Middle frontal gyrus (tissue), 1 donor: ENCODE results near the gene EPB41.
"Not testable (repeated sequence)": the region's sequence is repeated elsewhere in the genome, so short reads cannot be mapped to it uniquely, and the experiment has no call there.

Experiments
- DNase-seq: peaks from one replicate; pipeline ENCODE4 v3.0.0-alpha.2; 2015; ENCODE audit warnings: low spot score; ENCODE audit errors: extremely low spot score

The EPB41 gene

DNA sequence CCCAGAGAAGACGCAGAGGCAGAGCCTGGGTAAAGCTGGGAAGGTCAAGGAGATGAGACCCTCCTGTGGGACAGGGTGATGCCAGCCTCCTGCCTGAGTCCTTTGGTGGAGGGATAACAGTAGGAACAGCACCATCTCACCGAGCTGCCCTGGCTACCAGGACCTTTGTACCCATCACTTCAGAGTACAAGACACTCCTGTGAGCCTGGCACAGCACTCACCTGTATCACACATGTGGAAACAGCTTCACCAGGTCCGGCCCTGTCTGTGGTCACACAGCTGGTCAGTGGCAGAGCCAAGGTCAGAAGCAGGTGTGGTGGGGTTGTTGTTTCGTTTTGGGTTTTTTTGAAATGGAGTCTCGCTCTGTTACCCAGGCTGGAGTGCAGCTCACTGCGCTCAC, 214.4 kb downstream of the EPB41 start:
- DNase-seq = no peak

DNA sequence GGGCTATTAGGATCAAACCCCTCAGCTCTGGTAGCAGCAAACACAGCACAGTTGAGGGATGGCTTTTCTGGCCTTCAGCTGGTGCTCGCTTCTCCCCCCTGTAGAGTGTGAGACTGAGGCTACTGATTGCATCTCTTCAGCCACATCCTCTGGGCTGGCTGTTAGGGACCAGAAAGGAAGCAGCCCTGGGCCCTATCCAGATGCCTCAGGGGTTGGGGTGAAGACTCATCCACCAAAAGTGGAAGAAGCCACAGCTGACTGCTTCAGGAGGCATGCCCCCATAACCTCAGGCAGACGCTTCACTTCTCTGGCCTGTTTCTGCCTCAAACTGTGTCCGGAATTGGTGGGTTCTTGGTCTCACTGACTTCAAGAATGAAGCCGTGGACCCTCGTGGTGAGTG, 215.5 kb downstream of the EPB41 start:
- DNase-seq = no peak

DNA sequence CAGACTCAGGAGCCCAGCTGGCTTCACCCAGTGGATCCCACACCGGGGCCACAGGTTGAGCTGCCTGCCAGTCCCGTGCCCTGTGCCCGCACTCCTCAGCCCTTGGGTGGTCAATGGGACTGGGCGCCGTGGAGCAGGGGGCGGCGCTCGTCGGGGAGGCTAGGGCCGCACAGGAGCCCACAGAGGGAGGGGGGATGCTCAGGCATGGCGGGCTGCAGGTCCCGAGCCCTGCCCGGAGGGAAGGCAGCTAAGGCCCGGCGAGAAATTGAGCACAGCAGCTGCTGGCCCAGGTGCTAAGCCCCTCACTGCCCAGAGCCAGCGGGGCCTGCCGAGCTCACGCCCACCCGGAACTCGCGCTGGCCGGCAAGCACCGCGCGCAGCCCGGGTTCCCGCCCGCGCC, 216.7 kb downstream of the EPB41 start:
- not testable (repeated sequence) for DNase-seq

DNA sequence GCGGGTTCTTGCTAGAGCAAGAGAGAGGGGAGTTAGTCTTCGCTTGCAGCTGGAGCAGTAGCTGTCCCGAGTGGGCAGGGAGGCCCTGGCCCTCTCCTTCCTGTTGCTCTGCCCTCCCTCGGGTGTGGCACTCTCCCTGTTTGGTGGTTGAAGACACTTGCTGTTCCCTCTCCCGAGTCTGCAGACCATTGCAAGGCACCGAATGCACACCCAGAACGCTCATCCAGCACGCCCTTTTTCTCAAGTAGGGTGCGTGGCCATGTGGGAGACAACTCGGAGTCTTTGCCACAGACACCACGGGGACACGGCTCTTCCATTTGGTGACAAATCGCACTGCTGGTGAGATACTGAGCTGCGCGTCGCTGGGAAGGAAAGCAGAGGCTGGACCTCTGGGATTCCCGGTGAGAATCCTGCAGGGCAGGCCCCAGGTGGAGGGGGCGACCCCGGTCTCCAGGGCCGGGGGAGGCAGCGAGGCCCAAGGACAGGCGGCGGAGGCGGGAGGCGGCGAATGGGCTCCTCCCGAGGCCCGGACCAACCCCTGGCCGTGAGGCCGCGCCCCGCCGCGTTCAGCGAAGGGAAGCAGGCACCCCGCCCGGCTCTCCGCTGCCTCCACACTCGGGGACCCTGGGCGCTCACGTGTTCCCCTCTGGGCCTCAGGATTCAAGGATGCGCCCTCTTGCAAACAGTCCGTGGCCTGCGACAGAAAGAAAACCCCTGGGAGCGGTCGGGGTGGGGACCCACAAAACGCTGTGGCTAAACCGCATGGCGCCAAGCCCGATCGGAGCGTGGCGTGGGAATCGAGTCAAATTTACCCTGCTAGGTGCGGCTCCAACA, 219.7 kb downstream of the EPB41 start:
- no peak for DNase-seq

DNA sequence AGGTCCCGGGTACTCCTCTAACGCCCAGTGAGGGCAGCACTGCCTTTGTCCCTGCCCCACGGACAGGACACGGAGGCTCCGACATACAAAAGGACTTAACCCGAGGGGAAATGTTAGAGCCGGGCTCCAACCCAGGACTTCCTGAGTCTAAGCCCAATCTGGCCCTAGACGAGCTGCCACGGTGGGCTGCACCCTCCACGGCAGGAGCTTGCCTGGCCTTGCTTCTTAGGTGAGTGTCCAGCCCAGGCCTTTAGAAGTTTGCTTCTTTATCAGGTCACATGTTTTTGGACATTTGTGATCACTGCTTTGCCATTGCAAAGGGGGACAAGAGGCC, 220.3 kb downstream of the EPB41 start:
- DNase-seq = no peak

DNA sequence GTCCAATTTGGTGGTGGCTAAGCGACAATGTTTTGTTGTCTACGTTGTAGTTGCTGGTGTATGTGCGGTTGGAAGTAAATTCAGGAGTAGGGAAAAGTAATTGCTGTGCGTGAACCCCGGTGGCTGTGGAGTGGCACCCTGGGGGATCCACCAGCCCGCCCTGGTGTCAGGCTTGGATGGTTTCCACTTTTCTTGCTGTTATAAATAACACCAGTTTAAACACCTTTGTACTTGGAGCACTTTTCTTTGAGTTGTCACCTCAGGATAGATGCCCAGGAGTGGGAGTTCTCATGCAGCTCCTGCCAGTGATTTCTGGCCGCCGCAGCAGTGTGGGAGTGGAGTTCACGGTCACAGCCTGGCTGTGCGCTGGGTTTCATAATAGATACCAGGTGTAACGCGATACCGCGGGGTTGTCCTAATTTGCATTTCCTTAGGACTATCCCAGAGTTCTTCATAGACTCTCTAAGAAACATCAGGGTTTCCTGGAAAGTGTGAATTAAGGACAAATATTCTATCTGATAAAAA, 222.1 kb downstream of the EPB41 start:
- DNase-seq = no peak

DNA sequence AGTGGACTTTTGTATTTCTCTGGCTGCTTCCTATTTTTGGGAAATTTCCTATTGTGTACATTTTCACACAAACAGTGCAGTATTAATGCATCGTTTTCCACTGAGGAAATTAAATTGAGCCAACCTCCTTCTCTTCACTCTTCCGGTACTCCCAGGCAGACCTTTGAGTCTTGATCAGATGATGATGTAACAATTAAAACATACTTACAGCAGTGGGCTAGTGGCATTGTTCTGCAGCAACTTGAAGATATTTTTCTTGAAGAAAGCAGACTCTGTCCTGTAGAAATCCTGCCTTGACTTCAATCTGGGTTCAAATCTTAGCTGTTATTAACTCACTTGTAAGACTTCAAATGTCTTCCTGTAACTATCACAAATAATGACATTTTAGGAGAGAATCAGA, 228.3 kb downstream of the EPB41 start:
- no peak for DNase-seq

DNA sequence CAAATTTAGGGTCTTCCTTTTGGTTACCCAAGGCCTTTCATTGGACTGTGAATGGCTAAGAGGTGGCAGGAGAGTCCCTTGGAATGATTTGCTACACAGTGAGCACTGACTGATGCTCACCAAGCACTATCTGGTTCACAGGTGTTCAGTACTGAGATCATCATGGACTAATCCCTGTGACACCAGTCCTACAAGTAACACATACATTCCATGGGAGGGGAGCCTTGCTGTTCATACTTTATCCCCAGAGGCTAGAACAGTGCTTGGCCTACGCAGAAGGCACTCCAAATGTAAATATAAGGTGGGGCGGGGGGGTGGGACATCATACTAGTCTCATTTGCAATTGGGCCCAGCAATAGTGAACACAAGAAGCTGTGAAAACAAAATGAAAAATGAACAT, 229.8 kb downstream of the EPB41 start:
- DNase-seq = no peak

DNA sequence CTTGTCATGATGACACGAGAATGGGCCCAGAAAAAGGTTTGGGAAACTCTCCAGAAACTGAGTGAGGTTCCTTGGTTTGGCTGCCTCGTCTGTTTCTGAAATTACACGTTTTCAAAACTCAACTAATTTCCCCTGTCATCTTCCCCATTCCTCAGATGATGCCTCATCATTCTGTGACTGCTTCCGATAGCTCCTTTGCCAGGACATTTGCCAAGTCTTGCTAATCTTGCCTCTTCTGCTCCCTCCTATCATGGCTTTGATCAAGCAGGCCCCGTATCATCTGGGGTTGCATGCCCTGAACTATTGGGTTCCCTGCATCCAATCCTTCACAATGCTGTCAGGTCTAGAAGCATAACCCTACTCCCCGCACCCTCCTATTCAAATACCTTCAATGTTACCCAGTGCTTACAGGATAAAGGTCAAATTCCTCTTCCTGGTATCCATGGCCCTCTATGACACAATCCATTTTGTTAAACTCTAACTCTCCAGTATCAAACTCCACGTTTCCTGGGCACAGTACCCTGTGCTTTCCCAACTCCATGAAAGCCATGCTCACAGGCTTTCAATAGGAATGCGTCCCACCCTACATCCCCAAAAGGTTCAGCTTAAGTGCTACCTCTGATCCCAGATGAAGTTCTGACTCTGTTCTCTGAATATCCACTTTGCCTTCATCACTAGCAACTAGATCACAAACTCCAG, 231.5 kb downstream of the EPB41 start:
- DNase-seq = no peak

DNA sequence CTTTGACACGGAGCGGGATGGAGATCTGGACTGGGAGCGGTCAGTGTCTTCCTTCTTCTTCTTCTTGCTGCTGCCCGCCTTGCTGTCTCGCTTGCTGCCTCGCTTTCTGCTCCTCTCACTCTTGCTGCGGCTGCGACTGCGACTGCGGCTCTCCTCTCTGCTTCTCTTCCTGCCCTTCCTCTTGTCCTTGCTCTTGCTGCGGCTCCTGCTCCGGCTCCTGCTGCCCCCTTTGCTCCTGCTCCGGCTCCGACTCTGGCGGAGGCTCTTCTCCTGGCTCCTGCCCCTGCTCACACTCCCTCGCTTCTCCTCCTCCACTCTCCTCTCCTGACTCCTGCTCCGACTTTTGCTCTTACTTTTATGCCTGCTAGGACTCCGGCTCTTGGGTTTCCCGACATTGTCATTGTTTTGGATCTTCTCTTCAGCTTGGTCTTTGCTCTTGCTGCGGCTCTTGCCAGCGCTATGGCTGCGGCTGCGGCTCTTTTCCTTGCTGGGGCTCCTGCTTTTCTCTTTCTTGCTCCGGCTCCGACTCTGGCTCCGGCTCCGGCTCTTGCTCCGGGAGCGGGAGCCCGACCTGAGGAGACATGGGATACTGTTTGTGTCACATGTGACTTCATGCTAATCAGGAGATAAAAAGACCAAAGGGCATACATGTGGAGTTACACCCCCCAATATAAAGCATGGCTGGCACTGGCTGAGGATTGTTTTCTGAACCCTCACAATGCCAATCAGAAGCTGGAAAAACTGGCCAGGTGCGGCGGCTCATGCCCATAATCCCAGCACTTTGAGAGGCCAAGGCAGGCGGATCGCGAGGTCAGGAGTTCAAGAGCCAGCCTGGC, 234.5 kb downstream of the EPB41 start:
- no peak for DNase-seq

DNA sequence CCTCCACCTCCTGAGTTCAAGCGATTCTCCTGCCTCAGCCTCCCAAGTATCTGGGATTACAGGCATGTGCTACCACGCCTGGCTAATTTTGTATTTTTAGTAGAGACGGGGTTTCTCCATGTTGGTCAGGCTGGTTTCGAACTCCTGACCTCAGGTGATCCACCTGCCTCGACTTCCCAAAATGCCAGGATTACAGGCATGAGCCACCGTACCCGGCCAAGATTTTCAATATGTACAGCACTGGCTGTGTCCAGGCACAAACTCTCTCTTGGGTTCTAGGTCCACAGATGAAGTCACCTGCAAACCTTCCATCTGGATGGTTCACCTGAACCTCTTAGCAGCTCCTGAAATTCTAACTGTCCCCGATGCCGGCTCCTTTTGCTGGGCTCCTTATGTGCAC, 236.0 kb downstream of the EPB41 start:
- not testable (repeated sequence) for DNase-seq

DNA sequence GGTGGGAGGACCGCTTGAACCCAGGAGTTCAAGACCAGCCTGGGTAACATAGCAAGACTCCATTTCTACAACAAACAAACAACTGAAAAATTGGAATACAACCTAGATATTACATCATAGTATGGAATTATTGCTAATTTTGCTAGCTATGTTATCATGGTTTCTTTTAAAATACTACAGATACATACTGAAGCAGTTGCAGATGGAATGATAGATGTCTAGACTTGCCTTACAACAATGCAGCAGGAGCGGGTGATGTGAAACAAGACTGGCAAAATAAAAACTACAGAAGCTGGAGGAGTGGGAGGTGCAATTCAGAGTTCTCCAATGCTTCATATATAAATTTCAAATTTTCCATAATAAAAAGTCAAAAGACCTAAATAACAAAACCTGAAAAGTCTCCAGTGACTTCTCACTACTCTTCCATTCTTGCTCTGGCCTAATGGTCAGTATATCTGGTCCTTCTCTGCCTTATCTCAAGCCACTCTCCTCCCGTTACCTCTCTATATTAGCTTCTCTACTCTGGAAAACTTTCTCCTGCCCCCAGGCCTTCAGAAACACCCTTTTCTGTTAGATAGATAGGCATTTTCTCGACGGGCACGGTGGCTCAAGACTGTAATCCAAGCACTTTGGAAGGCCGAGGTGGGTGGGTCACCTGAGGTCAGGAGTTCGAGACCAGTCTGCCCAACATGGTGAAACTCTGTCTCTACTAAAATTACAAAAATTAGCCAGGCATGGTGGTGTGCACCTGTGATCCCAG, 237.9 kb downstream of the EPB41 start:
- no peak for DNase-seq

DNA sequence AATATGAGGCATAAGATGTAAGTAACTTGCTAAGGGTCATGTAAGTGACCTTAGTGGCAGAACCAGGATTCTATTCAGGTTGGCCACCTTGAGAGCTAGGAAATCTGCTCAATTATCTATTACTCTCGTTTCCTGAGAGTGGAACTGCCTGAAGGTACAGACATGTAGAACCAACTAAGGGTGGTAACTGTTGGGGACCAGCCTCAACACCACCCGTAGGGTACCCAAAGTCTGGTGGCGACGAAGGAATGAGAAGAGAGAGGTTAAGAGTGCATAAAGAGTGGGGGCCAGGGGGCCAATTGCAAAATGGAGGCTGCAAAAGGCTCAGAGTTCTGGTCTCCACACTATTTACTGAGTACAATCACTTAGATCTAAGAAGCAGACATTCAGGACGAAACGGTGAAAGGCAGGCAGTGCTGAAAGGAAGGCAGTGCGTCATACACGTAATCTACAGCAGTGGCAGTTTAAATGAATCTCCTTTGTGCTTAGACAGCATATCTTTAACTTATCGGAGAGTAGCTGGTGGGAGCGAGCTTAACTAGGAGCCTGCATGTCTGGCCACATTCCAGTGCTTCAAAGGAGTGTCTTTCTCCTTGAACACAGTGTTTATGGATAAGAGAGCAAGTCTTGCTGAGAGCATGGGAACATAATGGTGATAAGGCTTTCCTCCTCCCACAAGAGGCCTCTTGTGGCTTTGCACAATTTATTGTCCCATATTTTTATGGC, 242.3 kb downstream of the EPB41 start:
- DNase-seq = no peak

DNA sequence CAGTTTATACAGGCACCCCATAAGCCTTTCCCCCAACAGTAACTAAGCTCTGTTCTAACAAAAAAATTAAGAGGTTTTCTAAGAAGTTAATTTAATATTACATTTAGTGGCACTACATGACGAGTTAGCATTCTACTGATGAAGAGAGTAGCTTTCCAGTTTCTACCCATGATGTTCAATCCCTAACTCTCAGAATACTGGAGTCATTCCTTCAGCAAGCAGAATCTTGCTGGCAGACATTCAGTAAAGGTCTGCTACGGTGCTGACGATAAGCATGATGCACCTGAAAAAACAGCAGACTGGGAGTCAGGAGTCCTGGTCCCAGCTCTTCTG, 242.9 kb downstream of the EPB41 start:
- no peak for DNase-seq

DNA sequence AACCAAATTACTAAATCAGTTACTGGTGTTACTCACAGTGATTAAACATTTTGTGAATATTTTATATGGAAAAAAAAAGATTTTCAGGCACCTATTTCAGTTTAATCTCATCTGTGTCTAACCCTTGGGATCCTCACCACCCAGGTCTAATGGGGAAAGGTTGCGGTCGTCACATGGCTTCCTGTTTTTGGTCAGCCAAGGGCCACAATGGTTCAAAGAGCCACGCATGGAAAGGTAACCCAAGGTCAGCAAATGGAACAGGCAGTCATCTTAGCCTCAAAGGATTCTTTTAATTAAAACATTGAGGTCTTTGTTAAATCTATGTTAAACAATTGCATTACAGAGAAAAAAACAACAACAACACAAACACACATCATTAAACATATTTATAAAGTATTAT, 245.4 kb downstream of the EPB41 start:
- no peak for DNase-seq

DNA sequence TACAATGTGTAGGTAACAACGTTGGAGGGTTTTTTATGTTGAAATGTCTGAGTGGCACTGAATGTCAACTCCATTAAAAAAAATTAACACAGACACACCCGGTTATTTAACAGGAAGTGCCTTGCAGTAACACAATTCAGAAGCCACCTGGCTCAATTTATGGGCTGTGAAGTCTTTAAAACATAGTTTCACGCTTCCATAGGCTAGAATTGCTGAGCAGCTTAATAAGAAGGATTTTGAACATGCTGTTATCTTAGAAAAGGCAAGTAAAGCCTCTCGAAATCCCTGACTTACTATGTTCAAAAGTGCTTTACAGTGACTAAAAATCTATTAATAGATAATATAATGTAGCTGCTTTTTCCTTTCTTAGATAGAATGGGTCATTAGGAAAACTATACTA, 247.7 kb downstream of the EPB41 start:
- DNase-seq = no peak

DNA sequence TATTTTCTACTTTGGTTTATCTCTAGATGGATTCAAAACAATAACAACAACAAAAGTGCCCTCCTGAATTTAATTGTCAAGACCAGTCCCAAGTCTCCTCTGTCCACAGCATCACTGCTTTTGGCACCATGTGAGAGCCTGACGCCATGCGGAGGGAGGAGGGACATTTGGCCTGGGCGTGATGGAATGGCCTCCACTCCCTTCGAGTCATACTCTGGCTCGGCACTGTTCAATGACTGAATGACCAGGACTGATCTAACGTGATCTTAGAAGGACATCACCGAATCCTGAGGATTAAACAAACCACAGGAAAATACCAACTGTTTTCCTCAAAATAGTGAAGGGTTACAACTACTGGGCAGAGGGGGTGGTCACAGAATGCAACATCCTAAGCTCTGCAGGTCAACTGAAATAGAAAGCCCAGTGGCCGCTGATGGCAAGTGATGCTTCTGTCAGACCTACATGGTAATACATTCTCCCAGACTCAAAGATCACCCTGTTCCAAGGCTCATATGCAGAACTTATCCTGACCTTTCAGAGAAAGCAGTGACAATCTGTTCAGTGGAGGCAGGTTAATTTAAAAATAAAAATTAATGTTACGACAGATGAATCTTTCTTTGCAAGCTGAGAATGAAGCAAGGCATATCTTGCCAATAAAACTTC, 248.2 kb downstream of the EPB41 start:
- DNase-seq = no peak

DNA sequence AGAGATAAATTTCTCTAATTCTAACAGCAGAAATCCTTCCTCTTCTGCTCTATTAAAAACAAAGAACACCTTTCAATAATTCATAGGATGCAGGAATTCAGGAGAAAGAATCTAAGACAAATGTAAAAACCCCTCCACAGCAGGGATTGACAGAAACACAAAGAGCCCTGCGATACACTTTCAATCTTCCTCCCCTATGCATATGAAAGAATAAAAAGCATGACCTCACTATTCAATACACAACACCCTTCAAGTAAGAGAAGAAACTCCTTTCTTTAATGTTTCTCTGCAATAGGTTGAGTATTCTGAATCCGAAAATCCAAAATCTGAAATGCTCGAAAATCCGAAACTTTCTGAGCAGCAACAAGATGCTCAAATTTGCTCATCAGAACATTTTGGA, 250.2 kb downstream of the EPB41 start:
- no peak for DNase-seq

DNA sequence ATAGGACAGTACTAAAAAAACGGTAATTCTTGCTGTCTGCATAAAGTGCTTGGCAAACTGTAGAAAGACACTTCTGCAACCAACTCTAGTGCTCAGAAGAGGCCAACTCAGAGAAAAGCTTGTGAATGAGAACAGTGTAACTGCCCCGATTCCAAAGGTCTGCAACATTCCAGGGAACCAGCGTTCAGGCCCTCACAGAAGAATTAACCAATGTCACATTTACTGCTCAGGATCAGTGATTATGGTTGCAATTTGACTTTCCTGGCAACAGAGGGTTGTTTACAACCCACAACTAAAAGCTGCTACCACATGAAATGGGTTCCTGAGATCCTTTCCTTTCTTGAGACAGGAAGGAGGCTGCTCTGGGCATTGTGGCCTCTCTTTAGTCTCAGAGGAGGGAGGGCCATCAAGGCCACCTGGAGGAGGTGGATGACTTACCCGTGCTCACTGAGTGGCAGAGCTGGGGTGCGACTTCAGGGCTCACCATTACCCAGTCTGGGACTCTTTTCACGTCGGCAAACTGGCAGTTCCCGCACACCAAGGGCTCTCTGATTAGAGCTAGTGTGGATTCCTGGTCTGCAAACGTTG, 252.0 kb downstream of the EPB41 start:
- DNase-seq = no peak

DNA sequence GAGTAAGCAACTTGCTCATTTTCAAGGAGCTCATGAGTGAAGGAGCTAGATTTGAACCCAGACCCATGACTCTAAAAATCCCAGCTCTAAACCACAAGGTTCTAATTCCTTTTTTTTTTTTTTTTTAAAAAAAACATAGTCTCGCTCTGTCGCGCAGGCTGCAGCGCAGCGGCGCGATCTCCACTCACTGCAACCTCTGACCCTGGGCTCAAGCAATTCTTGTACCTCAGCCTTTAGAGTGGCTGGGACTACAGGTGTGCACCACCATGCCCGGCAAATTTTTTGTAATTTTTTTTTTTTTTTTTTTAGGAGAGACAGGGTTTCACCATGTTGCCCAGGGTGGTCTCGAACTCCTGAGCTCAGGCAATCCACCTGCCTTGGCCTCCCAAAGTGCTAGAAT, 253.5 kb downstream of the EPB41 start:
- no peak for DNase-seq
